ENCODE measurements around the gene HYLS1. TPM values are rescaled to one million over a fixed set of nuclear protein-coding genes. Genes with fewer than 3 reads are reported as not detected.

The HYLS1 gene
- total RNA-seq, 1 donor = 5.8 TPM

- DNase-seq (ENCODE audit: insufficient read length, low spot score, missing footprints) = no peak
- peaks cover 28% of the 10 kb centered on the region for H3K27me3 ChIP-seq (ENCODE audit: insufficient read depth, low read length)
- peaks cover 11% of the 10 kb centered on the region for H3K4me1 ChIP-seq (ENCODE audit: insufficient read depth, low read length)
- H3K4me3 ChIP-seq (ENCODE audit: insufficient read depth, low read length) = peak overlapping the region; percentile 88
- peak overlapping the region; percentile 98 for H2AFZ ChIP-seq (ENCODE audit: low read length)
- H3K4me2 ChIP-seq (ENCODE audit: insufficient read depth, low read length) = peak overlapping the region; percentile 89
- H3K36me3 ChIP-seq (ENCODE audit: insufficient read depth, low read length) = peaks cover 18% of the 10 kb centered on the region
- TF ChIP-seq CTCF (IDR thresholded peaks at IDR 0.05; ENCODE audit: extremely low read depth, low read depth, low read length) = no peak
- peaks cover 37% of the 10 kb centered on the region for H3K79me2 ChIP-seq (ENCODE audit: insufficient read depth, low read length)
- H3K9me3 ChIP-seq (ENCODE audit: low read depth, low read length) = no peaks in the 10 kb centered on the region
- peak overlapping the region; percentile 78 for H3K27ac ChIP-seq (ENCODE audit: low read depth, low read length)
- no peaks in the 10 kb centered on the region for H4K20me1 ChIP-seq (ENCODE audit: insufficient read depth, low read length)
Observed at GRCh38 chr11:125902277-125902926, 14.9 kb downstream of the HYLS1 start.

GRCh38 chr11:125902927-125903710 is 15.7 kb downstream of the HYLS1 start, which contains the start of gene PUS3:
Gene PUS3 (minus strand): TSS chr11:125903206. CDS start chr11:125896284, 6,922 bp downstream.
- no peak for TF ChIP-seq CTCF (IDR thresholded peaks at IDR 0.05; ENCODE audit: extremely low read depth, low read depth, low read length)
- peaks cover 28% of the 10 kb centered on the region for H3K27me3 ChIP-seq (ENCODE audit: insufficient read depth, low read length)
- no peaks in the 10 kb centered on the region for H4K20me1 ChIP-seq (ENCODE audit: insufficient read depth, low read length)
- H3K4me2 ChIP-seq (ENCODE audit: insufficient read depth, low read length) = peak within 1 kb of the TSS; percentile 89
- H3K79me2 ChIP-seq (ENCODE audit: insufficient read depth, low read length) = peaks cover 30% of the 10 kb centered on the region
- H3K4me1 ChIP-seq (ENCODE audit: insufficient read depth, low read length) = peaks cover 11% of the 10 kb centered on the region
- peak within 1 kb of the TSS; percentile 98 for H2AFZ ChIP-seq (ENCODE audit: low read length)
- H3K9me3 ChIP-seq (ENCODE audit: low read depth, low read length) = no peaks in the 10 kb centered on the region
- peak within 1 kb of the TSS; percentile 88 for H3K4me3 ChIP-seq (ENCODE audit: insufficient read depth, low read length)
- DNase-seq (ENCODE audit: insufficient read length, low spot score, missing footprints) = peak; percentile 95
- H3K36me3 ChIP-seq (ENCODE audit: insufficient read depth, low read length) = peaks cover 18% of the 10 kb centered on the region
- peak within 1 kb of the TSS; percentile 78 for H3K27ac ChIP-seq (ENCODE audit: low read depth, low read length)

- Histone ChIP-seq H3K27ac (ENCODE audit: low read depth, low read length) (no peak within 1 kb of the TSS), H3K4me1 (ENCODE audit: insufficient read depth, low read length) (peaks cover 11% of the 10 kb centered on the region), H4K20me1 (ENCODE audit: insufficient read depth, low read length) (no peaks in the 10 kb centered on the region), H2AFZ (ENCODE audit: low read length) (no peak within 1 kb of the TSS), H3K9me3 (ENCODE audit: low read depth, low read length) (no peaks in the 10 kb centered on the region), H3K4me3 (ENCODE audit: insufficient read depth, low read length) (peak within 1 kb of the TSS; percentile 88), H3K4me2 (ENCODE audit: insufficient read depth, low read length) (peak within 1 kb of the TSS; percentile 89), H3K36me3 (ENCODE audit: insufficient read depth, low read length) (peaks cover 14% of the 10 kb centered on the region), H3K79me2 (ENCODE audit: insufficient read depth, low read length) (peaks cover 22% of the 10 kb centered on the region), H3K27me3 (ENCODE audit: insufficient read depth, low read length) (peaks cover 35% of the 10 kb centered on the region)
- TF ChIP-seq CTCF (IDR thresholded peaks at IDR 0.05; ENCODE audit: extremely low read depth, low read depth, low read length) = no peak
- DNase-seq (ENCODE audit: insufficient read length, low spot score, missing footprints) = no peak
Observed at GRCh38 chr11:125903711-125904659, 16.5 kb downstream of the HYLS1 start, which contains the start of gene DDX25. Gene DDX25 (plus strand): TSS chr11:125904508. CDS start chr11:125904518, 10 bp downstream.
